Esophagus squamous epithelium (tissue), 4 donors: Measurements from ENCODE around the gene AKAP10.

Experiments used
- POLR2A ChIP-seq, 4 donors: fragments of 450-650 bp; IDR thresholded peaks; one replicate each; pipeline ENCODE4 v1.6.1; 2017; ENCODE audit warnings: antibody characterized with exemption in 4 of 4, mild to moderate bottlenecking in 4 of 4, moderate library complexity in 3 of 4
- TF ChIP-seq, protein P1 (sequence below), 6 experiments: fragments of 450-650 bp in 4 of 6; fragments of 200-600 bp in 2 of 6; sonication (generic) in 2 of 6; IDR thresholded peaks; one replicate each; pipeline ENCODE4 v1.5.1; 2016 to 2019; ENCODE audit warnings: antibody characterized with exemption in 6 of 6, mild to moderate bottlenecking in 4 of 6, moderate library complexity in 4 of 6

GRCh38 chr17:19868079-19868395 is 109.6 kb downstream of the AKAP10 start:
- TF ChIP-seq, protein P1, sequence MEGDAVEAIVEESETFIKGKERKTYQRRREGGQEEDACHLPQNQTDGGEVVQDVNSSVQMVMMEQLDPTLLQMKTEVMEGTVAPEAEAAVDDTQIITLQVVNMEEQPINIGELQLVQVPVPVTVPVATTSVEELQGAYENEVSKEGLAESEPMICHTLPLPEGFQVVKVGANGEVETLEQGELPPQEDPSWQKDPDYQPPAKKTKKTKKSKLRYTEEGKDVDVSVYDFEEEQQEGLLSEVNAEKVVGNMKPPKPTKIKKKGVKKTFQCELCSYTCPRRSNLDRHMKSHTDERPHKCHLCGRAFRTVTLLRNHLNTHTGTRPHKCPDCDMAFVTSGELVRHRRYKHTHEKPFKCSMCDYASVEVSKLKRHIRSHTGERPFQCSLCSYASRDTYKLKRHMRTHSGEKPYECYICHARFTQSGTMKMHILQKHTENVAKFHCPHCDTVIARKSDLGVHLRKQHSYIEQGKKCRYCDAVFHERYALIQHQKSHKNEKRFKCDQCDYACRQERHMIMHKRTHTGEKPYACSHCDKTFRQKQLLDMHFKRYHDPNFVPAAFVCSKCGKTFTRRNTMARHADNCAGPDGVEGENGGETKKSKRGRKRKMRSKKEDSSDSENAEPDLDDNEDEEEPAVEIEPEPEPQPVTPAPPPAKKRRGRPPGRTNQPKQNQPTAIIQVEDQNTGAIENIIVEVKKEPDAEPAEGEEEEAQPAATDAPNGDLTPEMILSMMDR (IDR thresholded peaks at IDR 0.05): no peak
- no peak for TF ChIP-seq POLR2A (IDR thresholded peaks at IDR 0.05)
